HepG2 (cell line): ENCODE data around the gene NID1. TPM values are rescaled to one million over a fixed set of nuclear protein-coding genes. Genes with fewer than 3 reads are reported as not detected.

Experiments used
- ATAC-seq: fragments of 200-7000 bp; cut with Tn5 transposase; 3 replicates; pipeline ENCODE4 v1.9.1; 2020; ENCODE audit warnings: mild to moderate bottlenecking, moderate library complexity
- BruUV-seq: library from RNA; stranded (reverse); fragments of 400-500 nt; replicated peaks from 2 replicates; lab custom pipeline; 2021; lab: Mats Ljungman, UMichigan
- CTCF ChIA-PET: fragments of 300-600 bp; formaldehyde crosslinking; extraction: SDS; loops from one replicate; lab custom pipeline; 2021; ENCODE audit warnings: low total read pairs, inconsistent platforms, low intra/inter-chr PET ratio; lab: Yijun Ruan, JAX
- POLR2A ChIA-PET: fragments of 350-600 bp; sonication (Branson Sonifier 250); formaldehyde crosslinking; loops from one replicate; lab custom pipeline; 2020; ENCODE audit warnings: antibody characterized with exemption, inconsistent platforms; lab: Yijun Ruan, JAX
- DNase-seq: peaks from one replicate; pipeline ENCODE4 v3.0.0-alpha.2; 2015; ENCODE audit warnings: low spot score
- FAIRE-seq: peaks from 3 replicates; lab custom pipeline; 2011; peaks lifted over from hg19 to GRCh38; lab: Jason Lieb, UNC
- H2AFZ ChIP-seq: one replicate; pipeline ENCODE4 v1.6.1; 2011; ENCODE audit warnings: low read length, inconsistent platforms
- H3K27ac ChIP-seq: fragments of 300-600 bp; 3 replicates; pipeline ENCODE4 v1.8.0; 2011; ENCODE audit warnings: mixed run types, mild to moderate bottlenecking, mixed read lengths, low read length, inconsistent platforms; ENCODE audit not compliant: insufficient read depth; ENCODE audit errors: extremely low read length
- H3K27me3 ChIP-seq, 2 experiments: fragments of 200-600 bp in 1 of 2; 2 replicates in 1 of 2; 3 replicates in 1 of 2; pipeline versions ENCODE4 v1.6.0 to v1.8.0; 2011; ENCODE audit warnings: low read length in 2 of 2, mild to moderate bottlenecking in 2 of 2, moderate library complexity in 2 of 2, inconsistent platforms in 1 of 2; ENCODE audit not compliant: insufficient read depth in 2 of 2, control insufficient read depth in 1 of 2
- H3K36me3 ChIP-seq, 2 experiments: fragments of 200-600 bp in 1 of 2; replicated peaks in 1 of 2; 2 replicates in 1 of 2; 3 replicates in 1 of 2; pipeline versions ENCODE4 v1.5.1 to v1.8.0; 2011; ENCODE audit warnings: low read length in 2 of 2, inconsistent platforms in 1 of 2; ENCODE audit not compliant: insufficient read depth in 2 of 2, control insufficient read depth in 1 of 2
- H3K4me1 ChIP-seq: 2 replicates; pipeline ENCODE4 v1.5.1; 2012; ENCODE audit warnings: low read length, inconsistent platforms; ENCODE audit not compliant: insufficient read depth
- H3K4me2 ChIP-seq: 2 replicates; pipeline ENCODE4 v1.6.0; 2011; ENCODE audit warnings: low read depth, low read length, inconsistent platforms
- H3K4me3 ChIP-seq, 3 experiments: fragments of 200-600 bp in 1 of 3; sonication (generic), shearing (Covaris generic) in 1 of 3; replicated peaks in 1 of 3; 2 replicates each; pipeline ENCODE4 v1.5.1; 2011 to 2016; ENCODE audit warnings: low read length in 3 of 3, inconsistent platforms in 2 of 3, low read depth in 2 of 3, mild to moderate bottlenecking in 2 of 3, control low read depth in 1 of 3, mixed read lengths in 1 of 3; ENCODE audit not compliant: insufficient read depth in 1 of 3
- H3K79me2 ChIP-seq: one replicate; pipeline ENCODE4 v1.6.1; 2011; ENCODE audit warnings: low read length, inconsistent platforms; ENCODE audit not compliant: insufficient read depth
- H3K9ac ChIP-seq: 2 replicates; pipeline ENCODE4 v1.6.0; 2011; ENCODE audit warnings: mild to moderate bottlenecking, low read depth, low read length, inconsistent platforms; ENCODE audit not compliant: insufficient read depth
- H3K9me3 ChIP-seq: 2 replicates; pipeline ENCODE4 v1.5.1; 2012; ENCODE audit warnings: mild to moderate bottlenecking, low read length
- H4K20me1 ChIP-seq: 2 replicates; pipeline ENCODE4 v1.6.0; 2011; ENCODE audit warnings: inconsistent platforms, mild to moderate bottlenecking, low read length, moderate library complexity; ENCODE audit not compliant: insufficient read depth
- HNRNPK ChIP-seq: fragments of 200-400 bp; formaldehyde crosslinking; IDR thresholded peaks from 2 replicates; pipeline ENCODE4 v1.6.1; 2018; ENCODE audit warnings: low read length, low read depth, moderate library complexity, mild to moderate bottlenecking; ENCODE audit not compliant: poor library complexity, severe bottlenecking
- ZMYM2 ChIP-seq: sonication (generic); formaldehyde crosslinking; IDR thresholded peaks from 2 replicates; pipeline ENCODE4 v1.8.0; 2022; ENCODE audit warnings: mild to moderate bottlenecking, missing genetic modification reagents
- ZNF577 ChIP-seq: sonication (generic); formaldehyde crosslinking; IDR thresholded peaks from 2 replicates; pipeline ENCODE4 v1.4.0; 2020; ENCODE audit warnings: mild to moderate bottlenecking, low read depth, missing genetic modification reagents, borderline replicate concordance
- ZNF607 ChIP-seq: sonication (generic); formaldehyde crosslinking; IDR thresholded peaks from 2 replicates; pipeline ENCODE4 v1.5.1; 2020; ENCODE audit warnings: missing genetic modification reagents, mild to moderate bottlenecking, borderline replicate concordance
- ZNF674 ChIP-seq: sonication (generic); formaldehyde crosslinking; IDR thresholded peaks from 2 replicates; pipeline ENCODE4 v1.5.0; 2020; ENCODE audit warnings: low read depth, mild to moderate bottlenecking, missing genetic modification reagents
- ZNF770 ChIP-seq: sonication (generic); formaldehyde crosslinking; IDR thresholded peaks from 2 replicates; pipeline ENCODE4 v1.5.0; 2020; ENCODE audit warnings: mild to moderate bottlenecking, missing genetic modification reagents
- WGBS: methylation state at CpG from one replicate; pipeline ENCODE4 v1.1.6; 2017; ENCODE audit warnings: low lambda C conversion rate; 5-methylcytosine and 5-hydroxymethylcytosine counted together
- in situ Hi-C: cut with HindIII; loops from 2 replicates; pipeline ENCODE4 v1.10.0; 2017; ENCODE audit warnings: low pct_unique_long_range_greater_than_20kb; ENCODE audit not compliant: extremely low pct_ligation_motif_present
- intact Hi-C: fragments of 100-400 bp; cut with micrococcal nuclease; formaldehyde crosslinking; loops from one replicate; pipeline ENCODE4 v1.10.0; 2022; ENCODE audit not compliant: unreplicated experiment
- polyA plus RNA-seq, 8 experiments: library from polyadenylated mRNA; depleted of rRNA in 3 of 8; stranded (reverse) in 7 of 8; unstranded in 1 of 8; fragments of >200 nt; fragmentation: Illumina TruSeq in 4 of 8; extraction: Trizol in 4 of 8; gene quantifications; 2 replicates each; pipeline versions ENCODE4 v1.2.1 to v1.2.3, GENCODE V29; 2011 to 2016; ENCODE audit warnings: low read depth in 4 of 8, missing spikeins in 1 of 8, mixed read lengths in 1 of 8; ENCODE audit not compliant: insufficient read depth in 1 of 8
- total RNA-seq, 5 experiments: library from RNA; depleted of rRNA; stranded (reverse); fragments of >200 nt; fragmentation: Illumina TruSeq; extraction: Trizol; gene quantifications; 2 replicates each; pipeline ENCODE4 v1.2.3, GENCODE V29; 2016; ENCODE audit warnings: low read depth in 1 of 5

NID1 gene
- total and polyA plus RNA-seq, 2 of the 13 experiments (the other 11 are each of a cell fraction or from before 2014, with no cell fraction given): 50.2 to 56.1 TPM

- TF ChIP-seq ZNF577: 0 out of 2 replicates have a peak, but pooled peaks have one; percentile 18
- TF ChIP-seq ZMYM2 (CRISPR knock-in tag): peak; percentile 74; the same call in 1 of the 2 replicates
- TF ChIP-seq HNRNPK: peak; percentile 12
- TF ChIP-seq ZNF674 (CRISPR knock-in tag): no peak
These were observed 794 bp downstream of the NID1 start (continued) for GRCh38 chr1:236063919-236064673.

DNA sequence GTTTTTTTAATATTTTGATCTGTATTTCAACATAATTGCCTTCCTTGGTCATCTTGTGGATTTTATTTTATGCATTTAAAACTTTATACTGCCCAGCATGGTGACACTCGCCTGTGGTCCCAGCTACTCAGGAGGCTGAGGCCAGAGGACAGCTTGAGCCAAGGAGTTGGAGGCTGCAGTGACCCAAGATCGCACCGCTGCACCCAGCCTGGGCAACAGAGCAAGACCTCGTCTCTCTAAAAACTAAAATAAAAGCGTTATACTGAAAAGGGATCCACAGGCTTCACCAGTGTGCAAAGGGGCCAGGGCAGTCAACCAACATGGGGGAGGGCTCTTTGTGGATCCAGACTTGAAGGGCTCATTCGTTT, 1.4 kb downstream of the NID1 start:
- Histone ChIP-seq H4K20me1 (no peaks in the 10 kb centered on the region), H3K79me2 (peaks cover 42% of the 10 kb centered on the region), H2AFZ (no peak overlapping the region)
- POLR2A ChIA-PET: interaction anchor here (0.7 to 2.5 kb wide), 4 partner anchors 10 to 89 kb away, joined by 3 to 11 read pairs (median 4); no protein-coding TSS in a partner anchor
- no peak for DNase-seq
- TF ChIP-seq ZNF607 (CRISPR knock-in tag) (no peak), ZNF770 (CRISPR knock-in tag) (peak; percentile 93)
- TF ChIP-seq, all 625 proteins: peak for 1
- 60% methylated on average over 6 of the region's 6 CpGs for WGBS
- H3K4me1 ChIP-seq: peaks cover 80% of the 10 kb centered on the region
- H3K4me2 ChIP-seq: peak overlapping the region; percentile 95
- FAIRE-seq (no peak), ATAC-seq (no peak)
- in situ Hi-C loops (no loop called here), intact Hi-C loops (no loop called here)
- H3K27me3 ChIP-seq: no peaks in the 10 kb centered on the region
- H3K4me3 ChIP-seq: peak overlapping the region; percentile 70 to 94 (median 81)
- H3K27ac ChIP-seq: peak overlapping the region; percentile 95
- peak overlapping the region; percentile 92 for H3K9ac ChIP-seq
- H3K9me3 ChIP-seq: no peaks in the 10 kb centered on the region
- CTCF ChIA-PET: no interaction called here
- H3K36me3 ChIP-seq: peaks cover 0 to 11% of the 10 kb centered on the region in 2 experiments; a peak in 3 of 5 replicates
- BruUV-seq: no TSS peak
